OCI-M2 (cell line): Measurements from ENCODE around the gene SLC41A3.

Source experiments
- DNase-seq: peaks from one replicate; lab custom pipeline; 2025; ENCODE audit not compliant: unreplicated experiment; lab: John Stamatoyannopoulos, UW

SLC41A3 gene

DNA sequence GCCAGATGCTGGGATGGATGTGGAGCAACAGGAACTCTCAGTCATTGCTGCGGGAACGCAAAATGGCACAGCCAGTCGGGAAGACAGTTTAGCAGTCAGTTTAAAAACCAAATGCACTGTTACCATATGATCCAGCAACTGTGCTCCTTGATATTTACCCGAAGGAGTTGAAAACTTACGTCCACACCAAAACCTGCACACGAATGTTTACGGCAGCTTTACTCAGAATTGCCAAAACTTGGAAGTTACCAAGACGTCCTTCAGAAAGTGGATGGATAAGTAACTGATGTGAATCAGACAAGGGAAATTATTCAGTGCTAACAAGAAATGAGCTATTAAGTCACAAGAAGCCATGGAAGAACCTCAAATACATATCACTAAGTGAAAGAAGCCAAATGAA is 36.1 kb upstream of the SLC41A3 start:
- DNase-seq, result no peak

DNA sequence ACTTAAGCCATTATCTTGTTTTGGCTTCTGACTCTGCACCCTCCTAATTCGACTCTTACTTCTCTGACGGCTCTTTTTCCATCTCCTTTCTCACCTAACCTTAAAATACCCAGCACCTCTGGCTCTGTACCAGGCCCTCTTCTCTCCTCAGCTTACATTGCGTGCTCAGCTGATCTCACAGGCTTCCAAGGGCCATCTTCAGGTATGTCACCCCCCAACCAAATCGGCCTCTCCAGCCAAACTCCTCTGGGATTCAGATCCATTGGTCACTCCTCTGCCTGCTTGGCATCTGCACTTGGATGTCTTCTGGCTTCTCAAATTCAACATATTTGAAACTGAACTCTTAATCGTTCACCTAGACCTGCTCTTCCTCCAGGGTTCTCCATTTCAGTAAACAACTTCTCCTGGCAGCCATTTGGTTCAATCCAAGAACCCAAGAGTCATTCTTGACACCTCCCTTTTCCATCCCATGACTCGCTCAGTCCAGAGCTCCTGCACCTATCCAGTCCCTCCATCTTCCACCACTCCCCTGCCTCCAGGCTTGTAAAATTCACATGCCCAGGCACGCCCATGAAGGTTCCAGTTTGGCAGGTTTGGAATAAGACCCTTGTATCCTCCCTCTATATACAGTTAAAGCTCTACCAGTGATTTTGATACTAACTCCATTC is 35.2 kb upstream of the SLC41A3 start:
- DNase-seq, result no peak

DNA sequence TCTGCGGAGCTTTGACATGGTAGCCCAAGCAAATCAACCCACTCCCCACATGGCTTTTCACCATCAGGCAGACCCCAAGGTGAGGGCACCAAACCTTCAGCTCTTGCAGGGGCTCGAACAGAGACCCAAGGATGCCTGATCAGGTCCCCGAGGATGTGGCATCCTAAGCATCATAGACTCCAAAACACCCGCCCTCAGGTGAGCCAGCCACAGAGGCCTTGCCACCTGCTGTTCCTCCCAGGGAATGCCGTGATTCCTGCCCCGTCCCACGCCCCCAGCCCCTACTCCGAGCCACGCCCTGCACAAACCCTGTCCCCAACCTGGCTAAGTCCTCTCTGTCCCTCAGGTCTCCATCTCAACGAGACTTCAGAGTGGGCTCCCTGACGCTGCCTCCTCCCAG is 34.7 kb upstream of the SLC41A3 start:
- no peak for DNase-seq

DNA sequence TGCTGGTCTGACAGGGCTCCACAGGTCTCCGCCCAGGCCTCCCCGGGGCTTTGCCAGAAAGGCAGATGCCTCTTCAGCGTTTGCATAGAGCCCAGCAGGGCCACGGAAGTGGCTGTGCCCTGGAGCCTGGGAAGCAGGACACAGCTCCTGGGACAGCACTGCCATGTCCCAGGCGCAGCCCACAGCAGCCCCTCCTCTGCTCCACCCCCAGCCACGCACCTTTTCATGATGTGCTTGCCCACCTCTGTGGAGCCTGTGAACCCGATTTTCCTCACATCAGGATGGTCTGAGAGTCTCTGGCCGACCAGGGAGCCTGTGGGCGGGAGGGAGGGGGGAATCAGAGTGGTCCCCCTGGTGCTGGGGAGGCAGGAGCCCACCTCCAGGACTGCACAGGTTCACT is 33.9 kb upstream of the SLC41A3 start:
- no peak for DNase-seq

DNA sequence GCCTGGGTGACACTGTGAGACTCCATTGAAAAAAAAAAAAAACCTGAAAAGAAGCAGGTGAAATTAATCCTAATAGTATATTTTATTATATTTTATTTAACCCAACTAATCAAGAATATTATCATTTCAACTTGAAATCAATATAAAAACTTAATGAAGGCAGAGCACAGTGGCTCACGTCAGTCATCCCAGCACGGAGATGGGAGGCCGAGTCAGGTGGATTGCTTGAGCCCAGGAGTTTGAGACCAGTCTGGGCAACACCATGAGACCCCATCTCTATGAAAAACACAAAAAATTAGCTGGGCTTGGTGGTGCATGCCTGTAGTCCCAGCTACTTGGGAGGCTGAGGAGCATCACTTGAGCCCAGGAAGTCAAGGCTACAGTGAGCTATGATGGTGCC is 33.3 kb upstream of the SLC41A3 start:
- DNase-seq, result no peak

DNA sequence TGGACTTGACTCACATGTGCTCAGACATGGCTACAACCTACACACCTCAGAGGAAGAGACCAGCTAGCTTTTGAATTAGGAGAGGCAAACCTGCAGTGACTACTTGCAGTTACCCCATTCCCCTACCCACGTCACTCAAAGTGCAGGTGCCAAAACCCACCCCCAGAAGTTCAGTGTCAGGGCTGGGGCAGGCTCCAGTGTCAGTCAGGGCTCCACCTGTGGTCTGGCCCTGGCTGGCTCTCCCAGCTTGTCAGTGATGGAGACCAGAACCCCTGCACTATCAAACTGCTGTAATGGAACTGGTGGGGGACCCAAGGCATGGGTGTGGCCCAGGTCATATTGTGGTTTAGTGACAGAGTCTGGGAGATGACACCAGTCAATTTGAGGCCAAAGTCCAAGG is 32.6 kb upstream of the SLC41A3 start:
- no peak for DNase-seq

DNA sequence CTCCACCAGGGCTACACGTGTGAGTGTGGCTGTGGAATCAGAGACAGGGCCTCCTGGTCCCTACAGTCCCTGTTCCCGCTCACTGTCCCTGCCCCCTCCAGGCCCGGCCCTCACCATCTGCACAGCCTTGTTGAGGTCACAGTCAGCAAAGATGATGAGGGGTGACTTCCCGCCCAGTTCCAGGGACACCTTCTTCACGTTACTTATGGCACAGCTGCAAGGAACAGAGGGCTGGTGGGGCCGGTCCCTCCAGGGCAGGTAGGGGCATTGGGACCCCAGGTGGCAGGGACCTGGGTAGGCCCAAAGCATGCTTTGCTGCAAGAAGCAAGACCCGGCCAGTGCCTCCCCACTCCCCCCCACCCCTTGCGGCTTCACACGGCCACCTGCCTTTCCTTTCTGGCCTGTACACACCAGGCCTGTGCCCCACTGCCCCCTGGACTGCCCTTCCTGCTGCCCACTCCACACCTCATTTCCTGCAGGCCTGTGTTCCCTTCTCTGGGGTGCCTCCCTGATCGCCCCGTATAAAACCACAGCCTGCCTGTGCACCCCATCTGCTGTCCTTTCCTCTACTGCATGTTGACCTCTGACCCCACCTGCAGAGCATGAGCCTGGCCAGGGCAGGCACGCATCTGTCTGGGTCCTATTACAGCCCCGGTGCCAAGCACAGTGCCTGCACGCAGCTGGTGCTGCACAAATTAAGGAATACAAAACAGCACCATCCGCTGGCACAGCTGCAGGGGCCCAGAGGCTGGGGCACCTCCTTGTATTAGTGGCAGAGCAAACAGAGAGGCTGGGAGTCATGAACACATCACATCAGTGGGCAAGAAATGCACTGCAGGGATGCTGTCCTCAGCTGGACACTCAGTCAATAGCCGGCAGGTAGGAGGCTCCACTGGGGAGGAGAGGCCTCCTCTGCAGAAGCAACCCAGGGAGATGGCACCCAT is 30.8 kb upstream of the SLC41A3 start:
- DNase-seq, result no peak

DNA sequence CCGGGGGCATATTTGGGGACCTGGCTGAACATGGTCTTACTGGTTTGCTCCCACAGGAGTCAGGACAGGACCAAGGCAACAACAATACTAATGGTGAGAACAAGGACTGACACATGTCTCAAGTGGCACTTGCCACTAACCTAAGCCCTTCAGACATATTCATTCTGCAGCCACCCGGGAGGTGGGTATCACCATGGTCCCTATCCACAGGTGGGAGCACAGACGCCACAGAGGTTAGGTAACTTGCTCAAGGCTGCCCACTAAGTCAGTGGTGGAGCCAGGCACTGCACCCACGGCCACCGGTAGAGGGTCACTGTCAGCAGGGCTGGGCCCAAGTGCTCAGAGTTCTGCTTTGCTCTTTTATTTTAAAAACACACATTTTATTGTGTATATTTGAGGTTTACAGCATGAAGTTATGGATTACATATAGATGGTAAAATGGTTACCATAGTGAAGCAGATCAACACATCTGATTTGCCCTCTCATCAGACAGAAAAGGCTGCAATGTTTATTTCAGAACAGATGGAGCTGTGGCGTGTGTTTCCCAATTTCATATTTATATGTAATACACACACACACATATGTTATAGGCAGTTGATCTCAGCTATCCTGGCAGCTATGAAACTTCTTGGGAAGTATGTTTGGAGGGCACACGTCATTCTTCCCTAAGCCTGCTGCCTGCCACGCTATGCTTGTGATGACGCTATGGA is 30.0 kb upstream of the SLC41A3 start:
- no peak for DNase-seq

DNA sequence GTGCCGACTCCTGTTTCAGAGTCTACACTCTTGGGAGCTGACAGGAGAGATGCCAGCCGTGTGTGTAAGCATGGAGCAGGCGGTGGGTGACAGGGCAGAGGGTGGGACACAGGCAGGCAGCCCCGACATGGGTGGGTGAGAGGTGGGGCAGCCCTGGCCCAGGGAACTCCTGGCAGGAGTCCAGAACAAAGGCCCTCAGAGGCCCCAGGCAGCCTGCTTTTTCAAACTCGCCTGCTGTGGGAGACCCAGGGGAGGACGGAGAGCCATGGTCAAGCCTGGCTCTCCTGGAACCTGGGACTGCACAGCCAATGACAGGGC is 29.3 kb upstream of the SLC41A3 start:
- no peak for DNase-seq

DNA sequence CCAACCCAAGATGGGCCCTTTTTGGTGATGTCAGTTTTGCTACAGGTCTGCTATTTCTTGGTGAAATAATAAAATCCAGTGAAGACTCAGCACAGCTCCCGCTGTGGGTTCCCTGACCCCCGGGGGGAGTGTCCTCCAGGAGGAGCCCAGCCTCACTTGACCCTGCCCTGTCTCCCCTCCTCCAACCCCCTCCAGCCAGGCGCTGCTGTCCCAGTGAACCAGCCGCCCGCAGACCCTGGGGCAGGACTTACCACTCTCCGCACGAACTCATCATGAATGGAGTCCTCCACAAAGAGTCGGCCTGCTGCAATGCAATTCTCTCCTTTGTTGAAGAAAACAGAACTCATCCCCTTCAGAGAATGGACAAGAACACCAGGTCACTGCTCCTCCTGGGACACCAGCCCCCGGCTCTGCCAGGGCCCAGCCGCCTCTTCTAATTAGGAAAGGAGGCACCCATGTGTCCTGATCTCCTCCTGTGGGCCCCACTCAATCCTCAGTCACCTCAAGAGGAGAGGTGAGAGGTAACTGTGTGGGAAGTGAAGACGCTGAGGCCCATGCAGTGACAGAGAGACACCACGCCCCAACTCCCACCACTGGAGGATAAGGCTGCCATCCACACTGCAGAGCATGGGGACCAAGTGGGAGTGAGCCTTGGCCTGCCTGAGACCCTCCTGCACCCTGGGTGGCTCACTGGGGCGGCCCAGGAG is 28.8 kb upstream of the SLC41A3 start:
- no peak for DNase-seq

DNA sequence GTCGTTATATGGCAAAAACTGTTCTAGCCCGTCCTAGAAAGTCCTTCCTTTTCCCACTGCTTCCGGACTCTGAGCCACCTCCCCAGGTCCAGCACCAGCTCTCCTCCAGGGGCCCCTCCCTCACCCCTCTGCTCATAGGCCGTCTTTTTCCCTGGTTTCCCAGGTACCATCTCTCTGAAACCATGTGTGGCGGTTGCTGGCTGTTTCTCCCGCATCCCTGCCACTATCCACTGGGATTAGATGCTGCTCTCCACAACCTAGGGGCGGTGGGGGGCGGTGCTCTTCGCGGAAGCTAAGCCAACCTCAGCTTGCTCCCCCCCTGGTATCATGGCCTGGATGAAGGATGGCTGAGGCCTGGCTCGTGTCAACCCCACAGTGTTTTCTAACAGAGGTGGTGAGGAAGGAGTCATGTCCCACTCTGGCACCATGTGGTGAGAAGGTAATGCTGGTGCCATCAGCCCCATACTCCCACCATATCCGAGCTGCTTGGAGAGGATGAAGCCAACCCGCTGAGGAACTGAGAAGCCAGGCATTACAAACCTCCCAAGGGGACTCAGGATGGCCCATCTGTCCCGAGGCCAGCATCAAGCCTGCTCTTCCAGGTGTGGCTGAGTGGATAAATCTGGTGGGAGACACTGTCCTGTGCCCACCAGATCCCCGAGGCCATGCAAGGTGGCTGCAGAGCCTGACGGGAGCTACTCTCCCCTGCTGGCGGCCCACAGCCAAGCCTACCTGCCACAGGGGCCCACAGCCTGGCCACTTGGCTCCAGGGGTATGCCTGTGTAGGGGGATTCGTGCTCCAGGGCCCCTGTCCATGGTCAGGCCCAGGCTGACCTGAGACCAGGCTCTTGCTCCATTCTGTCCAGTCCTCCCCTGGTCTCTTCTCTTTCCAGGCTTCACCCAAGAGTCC is 27.9 kb upstream of the SLC41A3 start:
- DNase-seq, result no peak

DNA sequence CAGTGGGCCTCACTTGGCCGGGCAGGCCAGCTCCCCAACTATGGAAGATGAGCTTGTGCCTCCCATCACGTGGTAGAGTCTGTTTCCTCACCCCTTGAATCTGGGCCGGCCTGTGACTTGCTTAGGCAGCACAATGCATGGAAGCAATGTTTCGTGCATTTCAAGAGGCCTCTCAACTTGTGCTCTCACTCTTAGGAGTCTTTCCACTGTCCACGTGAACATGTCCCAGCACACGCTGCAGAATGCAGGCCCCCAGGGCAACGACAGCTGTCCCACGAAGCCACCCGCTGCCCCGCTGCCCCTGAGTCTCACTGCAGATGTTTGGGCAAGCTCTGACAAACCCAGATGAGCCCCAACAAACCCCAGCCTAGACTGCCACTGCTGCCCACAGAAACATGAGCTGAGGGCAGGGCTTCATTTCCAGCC is 27.2 kb upstream of the SLC41A3 start:
- DNase-seq, result no peak

DNA sequence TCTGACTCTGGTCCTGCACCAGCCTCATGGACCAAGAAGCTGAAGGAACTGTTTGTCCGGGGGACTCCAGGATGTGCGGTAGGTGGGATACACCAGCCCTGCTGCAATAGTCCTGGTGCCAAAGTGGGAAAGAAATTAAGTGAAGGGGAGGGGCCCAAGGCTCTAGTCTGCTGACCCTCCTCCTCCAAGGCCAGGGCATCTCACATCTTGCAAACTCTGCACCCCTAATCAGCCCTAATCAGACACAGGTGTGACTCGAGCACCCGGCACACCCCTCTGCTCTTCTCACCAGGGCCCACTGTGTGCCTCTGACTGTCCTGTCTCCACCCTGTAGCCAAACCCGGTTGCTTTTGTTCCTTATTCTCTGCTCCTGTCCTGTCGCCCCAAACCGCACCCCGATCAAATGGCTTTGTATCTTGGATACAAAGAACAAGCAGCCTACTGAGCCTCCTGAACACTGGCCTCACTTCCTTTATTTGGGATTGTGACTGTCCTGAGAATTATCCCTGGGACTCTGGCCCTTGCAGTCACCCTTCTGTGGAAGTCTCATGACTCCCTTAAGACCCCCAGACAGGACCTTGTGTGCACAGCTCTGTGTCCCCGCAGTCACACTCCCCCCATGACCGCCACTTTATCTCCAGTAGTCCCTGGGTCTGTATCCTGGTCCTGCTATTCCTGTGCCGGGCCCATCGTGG is 26.7 kb upstream of the SLC41A3 start:
- no peak for DNase-seq

DNA sequence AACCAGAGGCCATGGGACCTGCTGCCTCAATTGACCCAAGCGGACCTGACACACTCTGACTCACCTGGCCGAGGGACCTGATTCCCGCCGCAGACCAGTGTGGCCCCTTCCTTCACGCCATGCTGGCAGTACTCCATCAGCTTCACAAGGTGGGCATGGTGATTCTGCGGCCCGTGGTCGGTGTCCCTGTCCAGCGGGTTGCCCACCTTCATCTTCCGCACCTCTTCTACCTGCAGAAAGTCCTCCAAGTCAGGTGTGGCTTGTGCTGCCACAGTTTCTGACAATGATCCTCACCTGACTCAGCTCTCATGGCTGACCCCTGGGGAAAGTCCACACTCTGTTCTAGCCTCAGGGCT is 25.9 kb upstream of the SLC41A3 start:
- no peak for DNase-seq

DNA sequence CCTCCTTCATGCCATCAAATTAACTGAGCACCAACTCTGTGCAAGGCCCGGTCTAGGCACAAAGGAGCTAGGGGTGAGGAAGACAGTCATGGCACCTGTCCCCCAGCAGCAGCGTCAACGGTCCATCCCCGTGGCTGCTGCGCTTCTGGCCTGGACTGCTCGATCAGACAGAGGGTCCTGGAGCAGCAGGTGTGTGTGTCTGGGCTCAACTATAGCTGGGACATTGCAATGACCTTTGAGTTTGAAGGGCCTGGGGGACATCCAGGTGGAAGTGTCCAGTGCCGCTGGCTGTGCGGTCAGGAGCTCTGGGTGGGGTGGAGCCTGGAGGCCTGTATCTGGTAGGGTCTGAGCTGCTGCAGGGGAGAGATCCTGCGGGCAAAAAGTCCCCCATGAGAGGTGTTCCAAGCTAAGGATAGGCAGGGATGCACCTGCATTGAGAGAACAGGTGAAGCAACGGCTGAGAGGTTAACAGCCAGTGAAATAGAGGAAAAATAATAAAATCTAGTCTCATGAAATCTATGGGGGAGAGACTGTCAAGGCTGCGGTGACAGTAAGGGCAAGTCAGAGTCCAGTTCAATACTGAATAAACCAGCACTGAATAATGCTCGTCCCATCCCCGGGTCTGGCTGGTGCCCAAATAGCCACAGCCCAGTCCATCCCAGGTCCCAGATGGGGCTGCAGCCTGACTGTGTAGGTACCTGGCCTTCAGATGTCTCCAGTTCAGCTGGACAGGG is 25.4 kb upstream of the SLC41A3 start:
- DNase-seq, result no peak

DNA sequence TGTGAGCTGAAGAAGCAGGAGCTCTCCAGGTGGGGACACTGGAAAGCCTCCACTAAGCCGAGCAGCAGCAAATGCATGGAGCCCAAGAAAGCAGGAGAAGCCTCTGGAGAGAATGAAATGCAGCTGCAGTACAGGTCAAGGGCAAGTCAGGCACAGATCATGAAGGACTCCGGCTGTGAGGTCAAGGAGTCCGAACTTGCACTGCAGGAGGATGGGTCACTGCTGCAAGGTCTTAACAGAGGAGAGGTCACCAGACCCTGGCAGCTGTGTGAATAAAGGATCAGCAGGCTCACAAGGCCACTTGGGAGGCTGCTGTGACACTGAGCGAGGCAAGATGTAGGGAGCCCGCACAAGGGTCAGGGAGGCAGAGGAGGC is 24.7 kb upstream of the SLC41A3 start:
- DNase-seq, result no peak

DNA sequence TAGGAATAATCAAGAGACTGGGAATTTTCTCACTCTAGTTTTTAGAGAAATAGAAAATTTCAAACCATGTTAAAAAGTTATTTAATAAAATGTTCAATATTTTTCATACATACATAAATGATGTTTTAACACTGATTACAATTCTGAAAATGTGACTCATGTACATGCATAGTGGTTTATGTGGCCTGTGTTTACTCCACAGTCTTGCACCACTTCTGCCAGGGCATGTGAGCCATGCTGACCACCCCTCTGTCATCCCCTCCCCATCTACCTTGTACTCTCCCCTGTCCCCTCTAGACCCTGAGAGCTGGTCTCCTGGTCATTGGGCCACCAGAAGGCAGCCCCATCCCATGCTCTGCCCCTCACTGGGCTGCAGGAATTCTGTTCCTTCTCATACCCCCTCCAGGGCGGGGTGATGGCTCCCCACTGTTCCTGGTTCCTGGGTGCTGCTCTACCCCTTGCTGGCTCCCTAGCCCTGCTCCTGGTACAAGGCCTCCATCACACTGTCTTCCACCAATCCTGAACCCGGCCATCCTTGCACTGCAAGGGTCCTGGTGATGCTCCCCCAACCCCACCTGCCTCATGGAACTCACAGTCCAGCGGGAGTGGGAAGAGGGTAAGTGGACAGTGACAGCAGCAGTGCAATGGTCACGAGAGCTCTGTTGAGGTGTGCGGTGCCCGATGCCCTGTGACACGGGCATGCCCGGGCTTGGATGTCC is 24.2 kb upstream of the SLC41A3 start:
- DNase-seq, result no peak

DNA sequence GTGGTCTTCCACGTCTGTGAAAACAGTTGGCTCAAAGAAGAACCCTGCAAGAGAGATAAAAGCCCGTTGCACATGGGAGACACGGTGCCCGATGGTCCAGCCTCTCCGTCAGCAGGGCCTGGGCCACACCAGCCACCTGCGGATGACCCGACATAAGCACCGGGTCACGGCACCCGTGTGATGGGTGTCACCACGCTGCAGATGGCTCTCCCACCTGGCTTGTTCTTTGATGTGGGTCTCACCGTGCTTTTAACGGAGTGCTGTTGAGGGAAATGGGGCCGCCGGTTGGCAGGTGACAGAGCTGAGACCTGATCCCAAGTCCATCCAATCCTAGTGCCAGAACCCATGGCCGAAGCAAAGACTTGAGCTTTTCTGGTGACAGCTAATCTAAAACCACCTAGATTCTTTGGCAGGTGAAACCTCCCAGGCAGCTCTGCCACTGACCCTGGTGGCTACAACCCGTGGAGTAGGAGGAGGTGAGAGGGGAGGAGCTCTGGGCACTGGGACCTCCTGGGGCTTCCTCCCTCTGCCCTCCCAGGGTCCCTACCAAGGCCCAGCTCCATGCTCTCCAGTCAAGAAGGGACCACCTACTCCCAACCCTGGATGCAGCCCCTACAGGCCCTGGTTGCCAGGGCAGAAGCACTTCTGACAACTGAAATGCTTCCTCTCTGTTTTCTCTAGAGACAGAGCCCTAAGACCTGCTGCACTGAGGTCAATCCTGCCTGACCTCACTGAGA is 23.4 kb upstream of the SLC41A3 start:
- DNase-seq, result no peak
